Measurements from ENCODE around the gene EPS15. TPM values are rescaled to one million over a fixed set of nuclear protein-coding genes. Genes with fewer than 3 reads are reported as not detected.

Gene EPS15
- total RNA-seq, 1 experiment from 2014 or later = 26.3 TPM

GRCh38 chr1:51320967-51321923 lies 197.8 kb downstream of the EPS15 start:
- Histone ChIP-seq H3K27ac (ENCODE audit: low read length) (no peak overlapping the region), H3K4me3 (ENCODE audit: low read length) (no peak overlapping the region), H3K9me2 (replicated peaks; ENCODE audit: low read length) (no peaks in the 10 kb centered on the region), H3K4me1 (ENCODE audit: insufficient read depth, low read length) (no peaks in the 10 kb centered on the region), H3K9ac (ENCODE audit: low read length) (no peak overlapping the region), H3F3A (ENCODE audit: low read length, unreplicated experiment) (no peaks in the 10 kb centered on the region), H3K79me2 (ENCODE audit: low read length) (no peaks in the 10 kb centered on the region), H3K27me3 (ENCODE audit: low read length) (no peaks in the 10 kb centered on the region), H2AFZ (ENCODE audit: low read length) (no peak overlapping the region), H3K4me2 (ENCODE audit: low read length) (no peak overlapping the region), H4K20me1 (ENCODE audit: low read length) (no peaks in the 10 kb centered on the region), H3K9me3 (ENCODE audit: low read length) (no peaks in the 10 kb centered on the region), H3K36me3 (ENCODE audit: low read depth, low read length) (no peaks in the 10 kb centered on the region)
- intact Hi-C loops (cut with micrococcal nuclease) = no loop called here
- TF ChIP-seq EZH2 (IDR thresholded peaks at IDR 0.05; ENCODE audit: low read length, unreplicated experiment) (no peak), EZH2phosphoT487 (IDR thresholded peaks at IDR 0.05; ENCODE audit: borderline replicate concordance, low read length) (no peak), CTCF (conservative IDR thresholded peaks at IDR 0.05; ENCODE audit: low read depth, low read length) (no peak)
- ChIA-PET POLR2A (ENCODE audit: unreplicated experiment) (interaction anchor here (0.6 to 0.7 kb wide), 2 partner anchors 153 to 250 kb away, joined by 3 to 17 read pairs; no protein-coding TSS in a partner anchor), CTCF (no interaction called here)
- no peak for DNase-seq
- no TSS peak for BruUV-seq (replicated peaks)
- no peak for ATAC-seq

- peaks cover 25% of the 10 kb centered on the region for H3K4me1 ChIP-seq (ENCODE audit: insufficient read depth, low read length)
- no peaks in the 10 kb centered on the region for H3K27me3 ChIP-seq (ENCODE audit: low read length)
- ChIA-PET CTCF (no interaction called here), POLR2A (ENCODE audit: unreplicated experiment) (no interaction called here)
- no peaks in the 10 kb centered on the region for H3K79me2 ChIP-seq (ENCODE audit: low read length)
- no peak overlapping the region for H3K4me2 ChIP-seq (ENCODE audit: low read length)
- no peaks in the 10 kb centered on the region for H3K9me3 ChIP-seq (ENCODE audit: low read length)
- no peaks in the 10 kb centered on the region for H3K9me2 ChIP-seq (replicated peaks; ENCODE audit: low read length)
- H3K4me3 ChIP-seq (ENCODE audit: low read length) = no peak overlapping the region
- no peak overlapping the region for H2AFZ ChIP-seq (ENCODE audit: low read length)
- ATAC-seq (no peak), DNase-seq (no peak)
- H4K20me1 ChIP-seq (ENCODE audit: low read length) = no peaks in the 10 kb centered on the region
- TF ChIP-seq EZH2phosphoT487 (IDR thresholded peaks at IDR 0.05; ENCODE audit: borderline replicate concordance, low read length) = no peak
- no peak for TF ChIP-seq EZH2 (IDR thresholded peaks at IDR 0.05; ENCODE audit: low read length, unreplicated experiment)
- TF ChIP-seq CTCF (conservative IDR thresholded peaks at IDR 0.05; ENCODE audit: low read depth, low read length) = no peak
- intact Hi-C loops (cut with micrococcal nuclease) = no loop called here
- BruUV-seq (replicated peaks) = no TSS peak
- no peak overlapping the region for H3K9ac ChIP-seq (ENCODE audit: low read length)
- no peaks in the 10 kb centered on the region for H3F3A ChIP-seq (ENCODE audit: low read length, unreplicated experiment)
- H3K27ac ChIP-seq (ENCODE audit: low read length) = no peak overlapping the region
- H3K36me3 ChIP-seq (ENCODE audit: low read depth, low read length) = no peaks in the 10 kb centered on the region
Measured at GRCh38 chr1:51317798-51318197, 201.3 kb downstream of the EPS15 start.

- Histone ChIP-seq H3K36me3 (ENCODE audit: low read depth, low read length) (no peaks in the 10 kb centered on the region), H3K79me2 (ENCODE audit: low read length) (no peaks in the 10 kb centered on the region), H3K9me2 (replicated peaks; ENCODE audit: low read length) (no peaks in the 10 kb centered on the region), H3K4me2 (ENCODE audit: low read length) (no peak overlapping the region), H3F3A (ENCODE audit: low read length, unreplicated experiment) (no peaks in the 10 kb centered on the region), H4K20me1 (ENCODE audit: low read length) (no peaks in the 10 kb centered on the region), H2AFZ (ENCODE audit: low read length) (no peak overlapping the region), H3K4me1 (ENCODE audit: insufficient read depth, low read length) (peaks cover 25% of the 10 kb centered on the region), H3K27me3 (ENCODE audit: low read length) (no peaks in the 10 kb centered on the region), H3K9me3 (ENCODE audit: low read length) (no peaks in the 10 kb centered on the region), H3K27ac (ENCODE audit: low read length) (no peak overlapping the region), H3K9ac (ENCODE audit: low read length) (no peak overlapping the region), H3K4me3 (ENCODE audit: low read length) (no peak overlapping the region)
- ATAC-seq (no peak), DNase-seq (no peak)
- ChIA-PET CTCF (no interaction called here), POLR2A (ENCODE audit: unreplicated experiment) (no interaction called here)
- no TSS peak for BruUV-seq (replicated peaks)
- intact Hi-C loops (cut with micrococcal nuclease) = no loop called here
- TF ChIP-seq CTCF (conservative IDR thresholded peaks at IDR 0.05; ENCODE audit: low read depth, low read length) = no peak
Measured at GRCh38 chr1:51316846-51317120, 202.3 kb downstream of the EPS15 start.
